GM06990 (cell line): ENCODE measurements around the gene AMT.

ENCODE experiments used
- DNase-seq: peaks from one replicate; pipeline ENCODE4 v3.0.0-alpha.2; 2011; ENCODE audit not compliant: insufficient read length; ENCODE audit errors: extremely low read depth
- H3K27me3 ChIP-seq: replicated peaks from 2 replicates; pipeline ENCODE4 v1.6.0; 2011; ENCODE audit warnings: low read length; ENCODE audit not compliant: control insufficient read depth, insufficient read depth
- H3K36me3 ChIP-seq: 2 replicates; pipeline ENCODE4 v1.5.1; 2011; ENCODE audit warnings: low read length; ENCODE audit not compliant: control insufficient read depth, insufficient read depth
- H3K4me3 ChIP-seq: replicated peaks from 2 replicates; pipeline ENCODE4 v1.5.1; 2011; ENCODE audit warnings: low read depth, mild to moderate bottlenecking, control low read depth, low read length
- CTCF ChIP-seq: IDR thresholded peaks from 2 replicates; pipeline ENCODE4 v1.5.1; 2011; ENCODE audit warnings: low read length, control low read depth, mild to moderate bottlenecking, inconsistent platforms; ENCODE audit not compliant: insufficient read depth, poor library complexity, severe bottlenecking

AMT gene

DNA sequence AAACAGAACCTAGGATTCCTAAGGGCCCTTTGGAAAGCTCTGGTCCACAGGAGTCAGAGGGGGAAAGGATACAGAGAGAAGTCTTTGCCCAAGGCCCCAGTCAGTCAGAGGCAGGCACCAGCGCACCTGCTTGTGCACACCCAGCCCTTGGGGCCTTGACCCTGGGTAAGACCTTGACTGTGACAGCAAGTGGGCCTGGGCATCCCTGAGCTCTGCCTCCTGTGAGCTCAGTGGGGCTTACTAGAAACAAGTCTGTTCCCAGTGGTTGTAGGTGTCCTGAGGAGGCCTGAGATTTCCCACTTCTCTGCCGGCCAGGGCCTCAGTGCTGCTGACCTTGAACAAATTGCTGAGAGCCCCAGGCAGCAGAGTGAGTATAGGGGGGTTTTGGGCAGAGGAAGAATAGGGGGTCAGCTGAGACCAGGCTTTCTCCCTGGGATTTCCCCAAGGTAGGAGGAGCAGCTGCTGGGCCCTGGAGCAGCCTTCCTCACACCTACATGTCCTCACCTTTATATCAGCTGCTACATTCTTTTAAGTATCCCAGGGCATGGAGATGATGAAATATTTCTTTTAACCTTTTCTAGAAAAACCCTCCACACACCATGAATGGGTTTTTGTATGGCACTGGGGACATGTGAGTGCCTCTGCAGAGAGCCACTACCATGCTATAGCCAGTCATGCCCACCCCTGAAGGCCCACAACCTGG lies 38.1 kb upstream of the AMT start:
- Histone ChIP-seq H3K27me3 (no peaks in the 10 kb centered on the region), H3K4me3 (no peak overlapping the region), H3K36me3 (no peaks in the 10 kb centered on the region)
- TF ChIP-seq CTCF: no peak
- DNase-seq: no peak

DNA sequence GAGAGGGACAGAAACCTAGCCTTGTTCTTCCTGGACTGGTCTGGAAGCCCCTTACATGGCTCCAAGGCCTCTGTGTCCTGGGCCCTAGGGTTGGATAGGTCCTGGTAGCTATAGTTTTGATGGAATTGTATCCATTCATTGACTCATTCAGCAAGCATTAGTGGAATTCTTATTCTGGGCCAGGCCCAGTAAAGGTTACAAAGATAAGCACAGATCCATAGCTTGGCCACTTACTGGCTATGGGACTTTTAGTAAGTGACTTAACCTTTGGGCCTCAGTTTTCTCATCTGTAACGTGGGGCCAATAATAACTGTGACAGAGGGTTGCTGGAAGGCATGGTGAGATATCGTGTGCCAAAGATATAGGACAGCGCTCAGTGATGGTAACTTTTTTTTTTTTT lies 34.2 kb upstream of the AMT start:
- no peak for DNase-seq
- no peaks in the 10 kb centered on the region for H3K36me3 ChIP-seq
- H3K27me3 ChIP-seq: no peaks in the 10 kb centered on the region
- H3K4me3 ChIP-seq: no peak overlapping the region
- no peak for TF ChIP-seq CTCF

DNA sequence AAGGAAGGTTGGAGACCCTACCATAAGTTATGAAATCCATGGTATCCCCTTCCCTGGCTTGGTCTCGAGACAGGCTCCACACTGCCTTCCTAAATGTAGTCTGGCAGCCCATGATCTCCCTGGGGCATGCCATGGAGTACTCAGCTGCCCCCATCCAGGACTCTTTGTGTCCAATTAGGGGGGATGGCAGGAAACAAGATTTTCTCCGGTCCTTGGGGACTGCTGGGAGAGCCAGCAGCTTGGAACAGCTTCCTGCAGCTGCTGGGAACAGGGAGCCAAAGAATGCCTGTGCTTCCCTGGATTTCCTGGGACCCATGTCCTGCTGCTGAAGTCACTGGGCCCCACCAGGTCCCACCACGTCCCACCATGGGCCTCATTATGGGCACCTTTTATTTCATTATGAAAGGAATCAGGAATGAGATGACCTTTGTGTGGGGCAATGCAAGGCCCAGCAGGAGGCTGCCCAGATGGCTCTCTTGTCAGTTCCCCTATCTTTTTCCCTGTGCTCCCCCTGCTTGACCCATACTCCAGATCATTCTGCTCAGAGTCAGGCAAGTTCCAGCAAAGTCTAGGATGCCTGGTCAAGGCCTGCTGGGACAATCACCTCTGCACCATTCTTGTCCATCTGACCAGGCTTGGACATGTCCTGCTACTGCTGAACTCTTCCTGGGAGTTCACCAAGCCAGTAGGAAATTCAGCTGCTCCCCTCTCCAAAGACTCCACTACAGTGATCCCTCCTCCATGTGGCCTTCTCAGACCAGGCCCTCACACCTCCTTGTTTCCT lies 32.8 kb upstream of the AMT start:
- TF ChIP-seq CTCF: no peak
- Histone ChIP-seq H3K27me3 (no peaks in the 10 kb centered on the region), H3K36me3 (no peaks in the 10 kb centered on the region), H3K4me3 (no peak overlapping the region)
- no peak for DNase-seq

DNA sequence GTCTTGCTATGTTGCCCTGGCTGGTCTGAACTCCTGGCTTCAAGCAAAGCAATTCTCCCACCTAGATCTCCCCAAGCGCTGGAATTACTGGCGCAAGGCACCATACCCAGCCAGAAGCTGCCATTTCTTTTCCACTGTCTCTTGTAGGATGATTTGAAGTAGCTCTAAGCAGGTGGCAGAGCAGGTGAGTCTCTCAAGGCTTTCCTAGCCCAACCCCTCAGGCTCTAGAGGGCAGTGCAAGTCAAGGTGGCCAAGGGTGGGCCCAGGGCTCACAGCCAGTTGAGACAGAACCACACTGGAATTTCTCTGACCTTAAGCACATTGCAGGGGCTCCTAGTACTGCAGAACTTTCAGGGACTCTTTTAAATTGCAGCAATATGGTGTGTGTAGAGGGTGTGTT lies 32.2 kb upstream of the AMT start:
- no peaks in the 10 kb centered on the region for H3K27me3 ChIP-seq
- H3K36me3 ChIP-seq: no peaks in the 10 kb centered on the region
- TF ChIP-seq CTCF: peak; percentile 53
- H3K4me3 ChIP-seq: no peak overlapping the region
- no peak for DNase-seq

DNA sequence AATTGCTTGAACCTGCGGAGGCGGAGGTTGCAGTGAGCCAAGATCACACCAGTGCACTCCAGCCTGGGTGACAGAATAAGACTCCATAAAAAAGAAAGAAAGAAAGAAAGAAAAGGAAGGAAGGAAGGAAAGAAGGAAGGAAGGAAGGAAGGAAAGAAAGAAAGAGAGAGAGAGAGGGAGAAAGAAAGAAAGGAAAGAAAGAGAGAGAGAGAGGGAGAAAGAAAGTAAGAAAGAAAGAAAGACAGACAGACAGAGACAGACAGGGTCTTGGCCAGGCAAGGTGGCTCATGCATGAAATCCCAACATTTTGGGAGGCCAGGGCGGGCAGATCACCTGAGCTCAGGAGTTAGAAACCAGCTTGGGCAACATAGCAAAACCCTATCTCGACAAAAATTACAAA lies 31.3 kb upstream of the AMT start:
- DNase-seq: no peak
- Histone ChIP-seq H3K4me3 (no peak overlapping the region), H3K36me3 (no peaks in the 10 kb centered on the region), H3K27me3 (no peaks in the 10 kb centered on the region)
- TF ChIP-seq CTCF: no peak
